HG03025 (cell line): ENCODE results near the gene BCKDHA.
"Not testable (repeated sequence)": the region's sequence is repeated elsewhere in the genome, so short reads cannot be mapped to it uniquely, and the experiment has no call there.

ENCODE experiments used
- ATAC-seq: cut with Tn5 transposase; IDR thresholded peaks from one replicate; pipeline ENCODE4 v1.9.1; 2021; ENCODE audit warnings: mild to moderate bottlenecking, moderate library complexity; ENCODE audit not compliant: unreplicated experiment, low FRiP score

The BCKDHA gene

DNA sequence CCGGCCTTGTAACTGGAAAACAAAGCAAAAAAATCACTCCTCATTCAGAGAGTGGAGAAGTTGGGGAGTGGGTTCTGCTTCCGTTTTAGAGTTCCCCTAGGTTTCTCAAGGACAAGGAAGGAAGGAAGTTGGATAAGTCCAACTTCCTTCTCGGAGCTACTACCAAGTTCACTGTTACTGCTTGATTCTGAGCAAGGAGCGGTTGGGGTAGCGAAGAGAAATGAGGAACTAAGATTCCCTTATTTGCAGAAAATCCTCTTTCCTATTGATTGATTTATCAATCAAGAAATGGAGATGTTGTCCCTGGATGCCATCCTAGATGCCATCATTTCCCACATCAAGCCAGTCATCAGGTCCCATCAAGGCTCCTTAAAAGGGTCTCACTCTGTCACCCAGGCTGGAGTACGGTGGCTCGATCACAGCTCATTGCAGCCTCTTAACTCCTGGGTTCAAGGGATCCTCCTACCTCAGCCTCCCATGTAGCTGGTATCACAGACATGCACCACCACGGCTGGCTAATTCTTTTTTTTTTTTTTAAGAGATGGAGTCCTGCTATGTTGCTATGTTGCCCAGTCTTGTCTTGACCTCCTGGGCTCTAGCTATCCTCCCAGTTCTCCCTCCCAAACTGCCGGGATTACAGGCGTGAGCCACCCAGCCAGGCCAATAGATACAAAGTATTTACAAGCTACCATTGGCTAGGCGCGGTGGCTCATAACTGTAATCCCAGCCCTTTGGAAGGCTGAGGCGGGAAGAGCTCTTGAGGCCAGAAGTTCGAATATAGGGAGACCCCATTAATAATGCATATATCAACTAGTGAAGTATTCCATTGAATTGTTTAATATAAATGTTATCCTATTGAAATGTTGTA, 32.9 kb upstream of the BCKDHA start:
- no peak for ATAC-seq

DNA sequence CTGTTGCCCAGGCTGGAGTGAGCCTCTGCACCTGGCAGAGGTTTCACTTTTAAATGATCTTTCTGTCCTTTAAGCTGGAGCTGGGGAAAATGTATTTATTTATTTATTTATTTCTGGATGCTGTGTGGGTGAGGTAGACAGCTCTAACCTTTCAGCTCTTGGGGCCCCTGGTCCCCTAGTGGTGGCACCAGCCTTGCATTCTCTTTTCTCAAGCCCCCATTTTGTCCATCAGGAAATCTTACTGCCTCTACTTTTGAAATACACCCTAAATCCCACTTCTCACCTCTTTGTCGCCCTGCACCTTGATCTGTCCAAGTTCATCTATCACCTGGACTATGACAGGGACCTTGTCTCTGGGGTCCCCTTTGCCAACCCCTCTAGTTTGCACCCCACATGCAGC, 31.5 kb upstream of the BCKDHA start:
- no peak for ATAC-seq

GRCh38 chr19:41367848-41368301, 29.7 kb upstream of the BCKDHA start:
- no peak for ATAC-seq

DNA sequence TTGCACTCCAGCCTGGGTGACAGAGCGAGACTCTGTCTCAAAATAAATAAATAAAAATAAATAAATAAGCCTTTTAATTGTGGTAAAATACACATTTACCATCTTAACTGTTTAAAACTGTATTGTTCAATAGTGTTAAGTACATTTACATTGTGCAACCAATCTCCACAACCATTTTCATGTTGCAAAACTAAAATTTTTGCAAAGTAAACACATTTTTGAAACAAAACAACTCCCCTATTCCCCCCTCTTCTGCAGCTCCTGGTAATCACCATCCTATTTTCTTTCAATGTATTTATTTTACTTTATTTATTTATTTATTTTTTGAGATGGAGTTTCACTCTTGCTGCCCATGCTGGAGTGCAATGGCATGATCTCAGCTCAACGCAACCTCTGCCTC, 27.8 kb upstream of the BCKDHA start:
- no peak for ATAC-seq

DNA sequence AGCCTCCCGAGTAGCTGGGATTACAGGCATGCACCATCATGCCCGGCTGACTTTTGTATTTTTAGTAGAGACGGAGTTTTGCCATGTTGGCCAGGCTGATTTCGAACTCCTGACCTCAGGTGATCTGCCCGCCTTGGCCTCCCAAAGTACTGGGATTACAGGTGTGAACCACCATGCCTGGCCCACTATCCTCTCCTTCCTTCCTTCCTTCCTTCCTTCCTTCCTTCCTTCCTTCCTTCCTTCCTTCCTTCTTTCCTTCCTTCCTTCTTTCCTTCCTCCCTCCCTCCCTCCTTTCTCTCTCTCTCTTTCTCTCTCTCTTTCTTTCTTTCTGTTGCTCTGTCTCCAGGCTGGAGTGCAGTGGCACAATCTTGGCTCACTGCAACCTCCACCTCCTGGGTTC, 26.5 kb upstream of the BCKDHA start:
- ATAC-seq, result not testable (repeated sequence)

DNA sequence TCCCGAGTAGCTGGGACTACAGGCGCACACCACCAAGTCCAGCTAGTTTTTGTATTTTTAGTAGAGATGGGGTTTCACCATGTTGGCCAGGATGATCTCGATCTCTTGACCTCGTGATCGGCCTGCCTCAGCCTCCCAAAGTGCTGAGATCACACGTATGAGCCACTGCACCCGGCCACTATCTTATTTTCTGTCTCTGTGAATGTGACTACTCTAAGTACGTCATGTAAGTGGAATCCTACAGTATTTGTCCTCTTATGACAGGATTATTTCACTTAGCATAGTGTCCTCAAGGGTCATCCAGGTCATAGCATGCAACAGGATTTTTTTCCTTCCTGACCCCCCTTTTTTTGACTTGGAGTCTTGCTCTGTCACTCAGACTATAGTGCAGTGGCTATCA, 26.1 kb upstream of the BCKDHA start:
- no peak for ATAC-seq

DNA sequence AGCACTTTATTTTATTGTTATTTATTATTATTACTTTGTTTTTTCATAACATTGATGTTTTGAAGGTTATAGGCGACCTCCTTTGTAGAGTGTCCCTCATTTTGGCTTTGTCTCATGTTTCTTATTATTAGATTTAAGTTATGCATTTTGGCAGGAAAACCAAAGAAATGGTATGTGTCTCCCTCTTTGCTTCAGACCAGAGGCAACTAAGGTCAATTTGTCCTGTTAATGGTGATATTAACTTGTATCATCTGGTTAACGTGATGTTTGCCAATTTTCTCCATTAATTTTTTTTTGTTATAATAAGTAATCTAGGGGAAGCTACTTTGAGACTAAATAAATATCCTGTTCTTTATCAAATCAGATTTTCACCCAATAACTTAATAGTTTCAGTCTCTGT, 25.1 kb upstream of the BCKDHA start:
- ATAC-seq, result no peak

DNA sequence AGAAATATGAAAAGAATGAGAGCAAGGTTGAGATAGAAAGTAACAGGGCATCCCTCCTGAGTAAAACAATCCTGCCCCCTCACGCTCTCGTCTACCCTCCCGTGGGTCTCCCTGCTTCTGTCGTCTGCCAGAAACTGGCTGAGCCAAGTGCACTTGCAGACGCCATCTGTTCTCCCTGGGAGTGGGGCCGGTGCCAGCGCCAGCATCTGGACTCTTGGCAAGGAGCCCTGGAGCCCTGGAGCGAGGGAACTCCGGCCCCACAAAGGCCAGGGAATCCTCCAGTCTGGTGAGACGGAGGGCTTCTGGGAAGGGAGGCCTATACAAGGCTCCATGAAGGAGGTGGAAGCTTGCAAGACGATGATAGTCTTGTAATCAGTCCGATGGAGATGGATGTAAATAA, 23.6 kb upstream of the BCKDHA start:
- no peak for ATAC-seq

GRCh38 chr19:41376241-41376997, 21.2 kb upstream of the BCKDHA start, which contains the start of gene TMEM91:
Gene TMEM91 (plus strand): TSS chr19:41376533. CDS start chr19:41378310, 1,777 bp downstream.
- ATAC-seq, result no peak

DNA sequence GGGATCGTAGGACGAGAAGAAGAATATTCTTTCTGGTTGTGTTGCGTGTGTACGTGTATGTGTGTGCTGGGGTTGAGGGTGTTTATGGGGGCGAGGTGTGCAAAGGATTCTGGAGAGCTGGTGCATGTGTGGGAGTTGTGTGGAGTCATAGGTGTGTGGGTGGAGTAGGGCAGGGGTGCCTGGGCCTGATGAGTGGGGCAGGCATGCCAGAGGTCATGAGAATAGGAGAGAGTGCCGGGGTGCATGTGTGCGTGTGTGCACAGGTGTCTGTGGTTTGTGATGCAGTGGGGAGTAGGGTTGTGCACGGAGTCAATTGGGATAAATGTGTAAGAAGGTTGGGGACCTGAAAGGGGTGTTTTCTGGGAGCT, 20.6 kb upstream of the BCKDHA start:
- ATAC-seq, result no peak

DNA sequence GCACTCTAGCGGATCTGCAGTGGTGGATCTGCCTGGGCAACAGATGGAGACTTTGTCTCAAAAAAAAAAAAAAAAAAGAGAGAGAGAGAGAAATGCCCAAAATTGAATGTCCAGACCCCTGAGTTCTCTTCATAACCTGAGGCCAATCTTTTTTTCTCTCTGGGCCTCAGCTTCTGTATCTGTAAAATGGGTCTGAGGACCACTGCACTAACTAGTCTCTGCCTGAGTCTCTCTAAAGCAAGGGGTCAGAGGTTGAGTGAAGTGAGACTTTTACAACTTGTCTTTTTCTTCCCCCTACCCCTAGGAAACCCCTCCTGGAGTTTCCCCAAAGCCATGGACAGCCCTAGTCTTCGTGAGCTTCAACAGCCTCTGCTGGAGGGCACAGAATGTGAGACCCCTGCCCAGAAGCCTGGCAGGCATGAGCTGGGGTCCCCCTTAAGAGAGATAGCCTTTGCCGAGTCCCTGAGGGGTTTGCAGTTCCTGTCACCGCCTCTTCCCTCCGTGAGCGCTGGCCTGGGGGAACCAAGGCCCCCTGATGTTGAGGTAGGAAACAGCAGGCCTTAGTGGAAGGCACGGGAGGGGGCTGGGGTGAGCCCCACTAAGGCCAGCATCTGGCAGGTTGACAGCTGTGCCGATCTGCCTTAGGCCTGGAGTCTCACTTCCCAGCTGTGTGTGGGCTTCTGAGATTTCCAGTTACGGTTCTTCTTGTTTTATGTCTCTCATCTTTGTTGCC, 19.5 kb upstream of the BCKDHA start:
- ATAC-seq, result no peak

GRCh38 chr19:41381536-41381935, 16.1 kb upstream of the BCKDHA start:
- ATAC-seq, result not testable (repeated sequence)

- no peak for ATAC-seq
These were observed 13.3 kb upstream of the BCKDHA start for GRCh38 chr19:41384351-41384750.

GRCh38 chr19:41386442-41386841, 11.2 kb upstream of the BCKDHA start:
- no peak for ATAC-seq

- no peak for ATAC-seq
These were observed 6.0 kb upstream of the BCKDHA start for GRCh38 chr19:41391618-41392017.

DNA sequence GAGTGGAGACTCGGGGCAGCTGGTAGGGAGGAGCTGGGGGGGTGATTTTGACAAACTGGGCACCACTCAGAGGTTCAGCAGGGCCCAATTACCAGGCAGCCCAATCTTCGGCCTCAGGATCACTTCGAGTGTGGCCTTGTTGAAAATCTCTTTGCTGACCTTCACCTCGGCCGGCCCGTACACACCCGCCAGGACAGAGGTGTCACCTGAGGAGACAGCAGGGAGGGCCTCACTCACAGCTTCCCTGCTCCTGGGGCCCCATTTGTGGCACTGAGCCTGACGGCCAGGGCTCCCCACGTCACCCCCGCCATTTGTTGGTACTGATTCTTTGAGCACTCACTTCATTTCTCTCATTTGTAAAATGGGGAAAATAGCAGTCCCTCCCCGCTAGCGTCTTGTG, 4.8 kb upstream of the BCKDHA start:
- ATAC-seq, result no peak

DNA sequence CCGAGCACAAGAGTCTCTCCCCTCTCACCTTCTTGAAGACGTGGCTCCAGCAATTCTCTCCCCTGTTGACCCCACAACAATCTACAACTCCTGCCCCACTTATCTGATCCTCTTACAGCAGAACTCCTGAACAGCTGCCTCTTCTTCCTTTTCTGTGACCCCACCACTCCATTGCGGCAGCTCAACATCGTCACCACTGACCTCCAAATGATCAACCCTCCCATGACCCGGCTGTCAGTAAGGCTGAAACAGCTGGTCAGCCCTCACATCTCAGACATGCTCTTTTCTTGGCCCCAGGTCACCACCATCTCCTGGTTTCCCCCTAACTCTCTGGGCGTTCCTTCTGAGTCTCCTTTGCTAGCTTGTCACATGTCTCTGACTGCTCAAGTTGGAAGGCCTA, 2.3 kb upstream of the BCKDHA start:
- ATAC-seq, result no peak

DNA sequence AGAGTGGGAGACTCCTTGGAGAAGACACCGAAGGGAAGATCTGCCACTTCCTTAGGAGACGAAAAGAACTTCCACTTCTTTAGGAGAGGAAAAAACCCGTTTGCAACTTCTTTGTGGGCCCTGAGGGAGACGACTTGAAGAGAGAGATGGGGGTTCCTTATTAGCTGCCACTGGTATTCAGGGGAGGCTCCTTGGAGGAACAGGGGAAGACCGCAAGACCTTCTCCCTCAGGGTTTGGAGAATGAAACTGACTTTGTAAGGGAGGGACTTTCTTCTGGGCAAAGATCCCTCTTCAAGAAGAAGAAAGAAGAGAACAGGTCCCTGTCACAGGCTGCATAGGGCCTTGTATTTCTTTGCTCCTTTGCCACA, 416 bp downstream of the BCKDHA start:
- ATAC-seq, result no peak

DNA sequence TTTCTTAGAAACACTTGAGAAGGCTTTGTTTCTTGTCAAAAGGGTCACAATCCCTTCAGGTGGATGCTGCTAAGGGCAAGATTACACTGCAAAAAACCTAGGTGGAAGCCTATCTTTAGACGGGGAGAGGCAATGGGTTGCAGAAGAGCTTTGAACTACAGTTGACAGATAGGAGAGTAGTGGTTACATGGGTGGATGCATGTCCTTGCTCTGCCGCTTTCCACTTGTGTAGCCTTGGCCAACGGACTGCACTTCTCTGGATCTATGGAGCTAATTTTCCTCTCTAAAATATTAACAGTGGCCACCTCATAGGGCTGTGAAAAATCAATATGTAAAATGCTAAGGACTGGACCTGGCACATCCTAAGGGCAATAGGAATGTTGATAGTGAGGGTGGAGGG, 980 bp downstream of the BCKDHA start:
- no peak for ATAC-seq

DNA sequence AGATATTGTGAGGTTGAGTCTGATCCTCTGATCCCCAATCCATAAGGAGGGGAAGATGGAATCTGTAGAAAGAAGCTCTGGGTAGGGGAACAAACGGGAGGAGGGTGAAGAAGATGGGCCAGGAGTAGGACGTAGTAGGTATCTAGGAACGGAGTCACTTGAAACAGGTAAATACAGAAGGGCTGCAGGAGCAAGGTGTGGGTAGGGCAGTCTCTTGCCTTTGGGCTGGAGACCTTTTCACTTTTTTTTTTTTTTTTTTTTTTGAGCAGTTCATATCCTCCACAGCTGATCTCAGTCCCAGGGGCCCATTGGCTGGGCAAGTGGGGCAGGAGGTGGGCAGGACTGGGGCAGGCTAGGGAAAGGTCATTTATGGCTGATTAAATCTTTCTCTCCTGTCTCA, 1.5 kb downstream of the BCKDHA start:
- ATAC-seq, result no peak

- no peak for ATAC-seq
These were observed 1.9 kb downstream of the BCKDHA start for GRCh38 chr19:41399525-41399924.
